IMR-90 (cell line): ENCODE results near the gene MAMDC4. TPM values are rescaled to one million over a fixed set of nuclear protein-coding genes. Genes with fewer than 3 reads are reported as not detected.

Source experiments
- CHD1 ChIP-seq: IDR thresholded peaks from 2 replicates; pipeline ENCODE4 v1.6.1; 2012; ENCODE audit warnings: low read depth, low read length, improper control_type of control experiment
- ELK1 ChIP-seq: fragments of 150-350 bp; IDR thresholded peaks from 2 replicates; pipeline ENCODE4 v1.6.1; 2016; ENCODE audit warnings: low read depth, mild to moderate bottlenecking, low read length, moderate library complexity, borderline replicate concordance
- MAFK ChIP-seq: IDR thresholded peaks from 2 replicates; pipeline ENCODE4 v1.6.1; 2012; ENCODE audit warnings: low read depth, low read length, improper control_type of control experiment
- MXI1 ChIP-seq: IDR thresholded peaks from 2 replicates; pipeline ENCODE4 v1.6.1; 2012; ENCODE audit warnings: low read depth, mild to moderate bottlenecking, low read length, moderate library complexity, borderline replicate concordance
- NFE2L2 ChIP-seq: fragments of 150-350 bp; IDR thresholded peaks from 2 replicates; pipeline ENCODE4 v1.6.1; 2016; ENCODE audit warnings: low read depth, mild to moderate bottlenecking, low read length
- polyA plus RNA-seq, 3 experiments: library from polyadenylated mRNA; depleted of rRNA; stranded (reverse); fragments of >200 nt; gene quantifications; 2 replicates each; pipeline ENCODE4 v1.2.3, GENCODE V29; 2012; ENCODE audit warnings: low replicate concordance in 1 of 3
- total RNA-seq: library from RNA; depleted of rRNA; stranded (reverse); fragments of >200 nt; gene quantifications from 2 replicates; pipeline ENCODE4 v1.2.3, GENCODE V29; 2012

The MAMDC4 gene
- total and polyA plus RNA-seq, 2 of the 4 experiments (the other 2 are of a cell fraction): 0.18 to 3.5 TPM

- TF ChIP-seq ELK1 (no peak), MAFK (no peak), CHD1 (no peak), MXI1 (no peak), NFE2L2 (no peak)
Observed at GRCh38 chr9:136821826-136822544, 30.2 kb upstream of the MAMDC4 start (continued).
